ENCODE data around the gene PIGQ.

The PIGQ gene

GRCh38 chr16:540645-541340 lies 29.0 kb upstream of the PIGQ start:
- no peak for TF ChIP-seq CTCF (IDR thresholded peaks at IDR 0.05; ENCODE audit: borderline replicate concordance, control extremely low read depth, extremely low read depth, insufficient read depth, missing control alignments)
- in situ Hi-C loops (cut with MboI; ENCODE audit: low sequenced_read_pairs, unreplicated experiment) = no loop called here
- no peak for DNase-seq (ENCODE audit: low spot score)

- in situ Hi-C loops (cut with MboI; ENCODE audit: low sequenced_read_pairs, unreplicated experiment) = no loop called here
- TF ChIP-seq CTCF (IDR thresholded peaks at IDR 0.05; ENCODE audit: borderline replicate concordance, control extremely low read depth, extremely low read depth, insufficient read depth, missing control alignments) = no peak
- DNase-seq (ENCODE audit: low spot score) = no peak
Measured at GRCh38 chr16:543301-544164, 26.2 kb upstream of the PIGQ start.

GRCh38 chr16:544517-544916 lies 25.3 kb upstream of the PIGQ start:
- no peak for DNase-seq (ENCODE audit: low spot score)
- no peak for TF ChIP-seq CTCF (IDR thresholded peaks at IDR 0.05; ENCODE audit: borderline replicate concordance, control extremely low read depth, extremely low read depth, insufficient read depth, missing control alignments)
- in situ Hi-C loops (cut with MboI; ENCODE audit: low sequenced_read_pairs, unreplicated experiment) = no loop called here

GRCh38 chr16:546909-547770 lies 22.6 kb upstream of the PIGQ start:
- TF ChIP-seq CTCF (IDR thresholded peaks at IDR 0.05; ENCODE audit: borderline replicate concordance, control extremely low read depth, extremely low read depth, insufficient read depth, missing control alignments) = no peak
- in situ Hi-C loops (cut with MboI; ENCODE audit: low sequenced_read_pairs, unreplicated experiment) = no loop called here
- DNase-seq (ENCODE audit: low spot score) = no peak

GRCh38 chr16:548586-548985 lies 21.2 kb upstream of the PIGQ start:
- in situ Hi-C loops (cut with MboI; ENCODE audit: low sequenced_read_pairs, unreplicated experiment) = no loop called here

More at GRCh38 chr16:548586-548985, 21.2 kb upstream of the PIGQ start:
- no peak for TF ChIP-seq CTCF (IDR thresholded peaks at IDR 0.05; ENCODE audit: borderline replicate concordance, control extremely low read depth, extremely low read depth, insufficient read depth, missing control alignments)
- no peak for DNase-seq (ENCODE audit: low spot score)
